DMS 273 treated with DMSO at 0.1 percent for 48 hours (cell line): ENCODE data around the gene MCM3AP.
A peak's percentile ranks its signal among the peaks of the same experiment; 100 is the strongest.
"Not testable (repeated sequence)": the region's sequence is repeated elsewhere in the genome, so short reads cannot be mapped to it uniquely, and the experiment has no call there.

ENCODE experiments used
- DNase-seq: peaks from one replicate; lab custom pipeline; 2025; lab: John Stamatoyannopoulos, UW

MCM3AP gene

DNA sequence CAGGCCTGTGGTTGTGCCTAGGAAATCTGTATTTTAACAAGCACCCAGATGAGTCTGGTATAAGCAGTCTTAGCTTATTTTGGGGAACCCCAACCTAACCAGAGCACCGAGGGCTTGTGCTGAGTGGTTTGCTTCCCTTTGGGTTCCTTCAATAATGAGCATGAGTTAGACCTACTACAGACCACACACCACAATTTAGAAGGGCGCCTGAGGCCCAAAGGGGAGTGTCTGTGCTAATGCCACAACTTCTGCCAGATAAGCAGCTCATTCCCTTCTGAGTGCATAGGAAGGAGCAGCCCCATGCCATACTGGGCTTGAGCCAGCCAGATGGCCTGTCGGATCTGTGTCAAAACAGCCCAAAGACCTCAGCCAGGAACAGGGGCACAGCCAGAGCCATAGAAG lies 41.5 kb downstream of the MCM3AP start:
- DNase-seq: no peak

DNA sequence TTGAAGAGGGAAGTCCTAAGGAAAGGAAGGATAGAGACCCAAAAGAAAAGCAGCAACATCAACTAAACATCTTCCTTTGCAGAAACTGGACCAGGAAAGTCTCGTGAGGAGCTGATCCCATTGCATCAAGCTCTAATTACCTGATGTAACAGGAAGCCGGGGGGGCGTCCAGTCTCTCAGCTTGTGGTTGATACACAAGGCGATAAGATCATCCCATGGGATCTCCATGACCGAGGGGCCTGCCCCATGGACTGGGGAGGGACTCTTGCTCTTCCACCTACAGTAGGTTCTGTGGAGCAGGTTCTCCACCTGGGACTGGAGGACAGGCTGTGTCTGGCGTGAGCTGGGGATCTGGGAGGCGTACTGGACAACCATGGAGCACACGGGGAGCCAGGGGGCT lies 42.1 kb downstream of the MCM3AP start:
- DNase-seq: no peak

DNA sequence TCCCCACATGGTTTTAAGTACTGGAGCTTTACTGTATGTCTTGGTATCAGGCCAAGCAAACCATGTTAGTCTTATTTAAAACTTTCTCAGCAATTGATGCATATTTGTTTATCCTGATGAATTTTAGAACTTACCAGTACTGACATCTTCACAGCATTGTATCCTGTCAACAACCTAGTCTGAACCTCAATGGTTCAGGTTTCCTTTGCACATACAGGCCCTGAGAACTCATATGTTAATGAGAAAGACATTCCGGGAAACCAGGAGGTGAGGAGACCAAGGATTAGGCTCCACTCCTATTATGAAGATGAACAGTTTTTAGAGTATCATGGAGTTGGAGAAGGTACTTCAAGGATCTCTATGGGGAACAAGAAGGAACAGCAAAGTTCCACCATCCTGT lies 43.8 kb downstream of the MCM3AP start:
- DNase-seq: not testable (repeated sequence)

DNA sequence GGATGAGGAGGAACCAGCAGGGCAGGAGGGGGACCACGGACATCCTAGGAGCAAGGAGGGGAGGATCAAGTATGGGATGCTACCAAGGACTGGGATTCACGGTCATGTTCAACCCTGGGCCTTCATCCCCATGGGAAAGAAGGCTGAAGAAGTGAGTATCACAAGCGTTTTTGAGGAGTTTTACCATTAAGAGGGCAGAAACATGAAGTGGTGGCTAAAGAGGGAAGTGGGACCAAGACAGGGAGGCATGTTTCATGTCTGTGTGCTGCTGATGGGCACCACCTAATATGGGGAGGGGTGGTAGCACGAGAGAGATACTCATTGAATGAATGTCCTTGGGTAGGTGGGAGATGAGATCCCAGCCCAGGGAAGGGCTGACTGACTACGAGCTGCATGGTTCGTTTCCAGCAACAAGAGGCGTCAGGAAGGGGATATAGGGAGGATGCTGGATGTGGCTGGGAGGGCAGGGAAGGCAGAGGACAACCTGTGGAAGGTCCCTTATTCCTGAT lies 45.5 kb downstream of the MCM3AP start:
- DNase-seq: no peak

GRCh38 chr21:46237474-46237873 lies 47.9 kb downstream of the MCM3AP start:
- no peak for DNase-seq

- DNase-seq: no peak
Observed at GRCh38 chr21:46234436-46234950, 50.9 kb downstream of the MCM3AP start.

DNA sequence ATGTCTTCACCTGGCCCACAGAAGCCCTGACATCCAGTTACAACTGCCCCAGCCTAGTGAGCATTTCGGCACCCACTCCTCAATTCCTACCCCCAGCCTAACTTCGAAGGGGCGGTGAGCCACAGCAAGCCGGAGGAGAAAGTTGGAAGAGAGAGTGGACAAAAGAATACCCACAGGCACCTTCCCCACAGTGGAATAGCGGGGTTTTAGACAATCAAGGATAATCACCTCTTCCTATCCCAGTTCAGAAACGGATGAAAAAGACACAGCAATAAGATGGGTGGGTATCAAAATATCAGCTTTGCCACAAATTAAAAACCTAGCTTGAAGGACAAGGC lies 55.5 kb downstream of the MCM3AP start:
- DNase-seq: no peak

GRCh38 chr21:46229133-46229922 lies 56.1 kb downstream of the MCM3AP start:
- DNase-seq: no peak

DNA sequence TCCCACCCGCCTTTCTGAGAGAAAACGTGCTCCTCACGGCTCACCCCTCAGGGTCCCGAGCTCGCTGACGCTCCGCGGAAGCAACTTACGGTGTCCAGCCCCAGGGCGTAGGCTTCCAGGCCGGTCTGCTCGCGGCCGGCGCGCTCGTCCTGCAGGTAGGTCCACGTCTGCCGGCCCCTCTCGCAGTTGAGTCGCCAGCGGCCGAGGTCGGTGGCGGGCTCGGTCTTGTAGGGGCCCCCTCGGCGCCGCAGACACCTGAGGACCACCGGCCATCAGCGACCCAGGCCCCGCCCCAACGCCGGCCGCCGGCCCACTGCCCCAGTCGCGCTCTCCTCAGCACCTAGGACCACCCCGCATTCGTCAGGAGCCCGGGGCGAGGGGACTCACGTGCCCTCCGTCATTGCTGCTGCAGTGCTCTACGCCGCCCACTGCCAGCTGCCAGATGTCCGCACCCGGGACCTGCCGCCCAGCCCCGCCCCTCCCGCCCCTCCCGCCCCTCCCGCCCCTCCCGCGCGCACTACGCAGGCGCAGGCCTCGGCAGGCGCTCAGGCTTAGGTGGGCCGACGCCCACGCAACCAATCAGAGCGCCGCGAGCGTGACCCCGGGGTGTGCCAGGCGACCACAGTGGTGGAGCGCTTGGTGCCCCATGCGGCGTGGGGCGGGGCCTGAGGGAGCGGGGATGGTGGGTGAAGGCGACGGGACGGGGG lies 56.9 kb downstream of the MCM3AP start, which contains the start of gene LSS:
TSS of gene LSS (minus strand) at position 430 of the 707 bp plus-strand sequence. CDS start at position 401, 29 bp downstream.
- peak; percentile 92 for DNase-seq

DNA sequence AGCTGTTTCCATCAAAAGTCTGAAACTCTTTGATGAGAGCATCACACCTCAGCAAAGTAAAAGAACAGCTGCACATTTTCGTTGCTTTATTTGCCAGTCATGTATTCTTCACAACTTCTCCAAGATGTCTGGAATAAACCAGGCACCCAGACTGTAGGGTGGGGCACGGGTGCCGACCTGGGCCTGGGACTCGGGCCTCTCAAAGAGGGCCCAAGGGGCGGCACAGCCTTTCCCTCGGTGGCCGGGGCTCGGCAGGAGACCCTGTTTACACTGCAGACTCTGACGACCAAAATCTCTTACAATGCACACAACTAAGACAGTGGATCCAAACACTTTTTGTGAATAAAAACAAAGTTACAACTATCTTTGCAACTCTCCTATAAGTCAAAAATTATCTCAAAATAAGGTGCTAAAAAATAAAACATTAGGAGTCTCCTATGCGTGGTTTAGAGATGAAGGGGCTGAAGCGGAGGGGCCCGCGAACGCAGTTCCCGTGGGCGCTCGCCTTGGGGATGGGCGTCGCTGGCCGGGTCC lies 57.5 kb downstream of the MCM3AP start:
- DNase-seq: no peak

- no peak for DNase-seq
Observed at GRCh38 chr21:46226920-46227599, 58.4 kb downstream of the MCM3AP start.

GRCh38 chr21:46226146-46226545 lies 59.3 kb downstream of the MCM3AP start:
- no peak for DNase-seq

DNA sequence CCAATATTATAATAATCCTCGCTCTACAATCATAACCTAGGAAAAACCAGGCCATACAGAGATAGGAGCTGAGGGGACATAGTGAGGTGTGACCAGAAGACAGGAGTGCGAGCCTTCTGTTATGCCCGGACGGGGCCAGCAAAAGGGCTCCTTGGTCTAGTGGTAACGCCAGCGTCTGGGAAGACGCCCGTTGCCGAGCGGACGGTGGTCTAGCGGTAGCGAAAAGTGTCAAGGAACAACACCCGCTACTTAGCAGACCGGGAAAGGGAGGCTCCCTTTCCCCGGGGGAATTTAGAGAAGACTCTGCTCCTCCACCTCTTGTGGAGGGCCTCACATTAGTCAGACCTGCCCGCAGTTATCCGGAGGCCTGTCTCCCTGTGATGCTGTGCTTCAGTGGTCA lies 61.8 kb downstream of the MCM3AP start:
- DNase-seq: not testable (repeated sequence)

DNA sequence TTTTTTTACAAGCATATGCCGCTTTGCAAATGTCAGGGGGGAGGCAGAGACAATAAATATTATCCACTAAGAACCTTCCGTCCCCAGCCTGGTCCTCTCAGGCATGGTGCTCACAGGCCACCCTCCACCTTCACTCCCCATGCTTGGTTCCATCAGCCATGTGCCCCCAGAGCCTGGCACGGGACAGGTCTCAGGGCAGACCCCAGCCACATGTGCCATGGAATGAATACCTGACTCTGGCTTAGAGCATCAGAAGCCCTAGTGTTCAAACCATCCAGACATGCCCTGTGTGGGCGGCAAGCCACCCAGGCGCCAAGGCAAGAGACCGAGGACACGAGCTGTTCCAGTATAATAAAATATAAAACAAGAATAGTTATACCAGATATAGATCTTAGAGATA lies 62.2 kb downstream of the MCM3AP start:
- DNase-seq: no peak

DNA sequence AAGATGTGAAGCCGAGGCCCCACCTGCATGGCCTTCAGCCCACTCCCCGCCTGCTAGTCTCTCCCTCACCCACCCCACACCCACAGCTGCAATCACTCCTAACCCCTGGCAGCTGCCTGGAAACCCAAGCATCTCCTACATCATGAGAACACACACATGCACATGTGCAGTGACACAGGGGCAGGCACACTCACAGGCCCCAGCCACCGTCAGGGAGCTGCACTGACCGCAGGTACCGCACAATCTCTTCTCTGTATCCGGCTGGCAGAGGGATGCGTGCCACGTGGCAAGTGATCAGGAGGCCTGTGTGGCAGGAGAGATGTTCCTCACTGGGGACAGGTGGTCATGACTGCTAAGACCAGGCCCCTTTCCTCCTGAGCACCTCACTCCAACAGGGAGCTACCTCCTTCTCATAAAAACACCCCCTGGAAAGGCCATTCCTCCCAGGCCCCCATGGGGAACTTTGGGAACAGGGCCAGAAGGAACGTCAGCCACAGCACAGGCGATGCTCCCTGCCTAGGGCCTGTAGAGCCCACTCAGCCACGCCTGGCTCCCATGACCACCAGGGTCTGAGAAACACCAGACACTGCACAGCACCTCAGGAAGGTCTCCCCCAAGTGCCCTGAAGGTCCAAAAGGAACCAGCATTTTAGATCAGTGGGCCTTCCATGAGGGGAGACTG lies 62.8 kb downstream of the MCM3AP start:
- DNase-seq: no peak

DNA sequence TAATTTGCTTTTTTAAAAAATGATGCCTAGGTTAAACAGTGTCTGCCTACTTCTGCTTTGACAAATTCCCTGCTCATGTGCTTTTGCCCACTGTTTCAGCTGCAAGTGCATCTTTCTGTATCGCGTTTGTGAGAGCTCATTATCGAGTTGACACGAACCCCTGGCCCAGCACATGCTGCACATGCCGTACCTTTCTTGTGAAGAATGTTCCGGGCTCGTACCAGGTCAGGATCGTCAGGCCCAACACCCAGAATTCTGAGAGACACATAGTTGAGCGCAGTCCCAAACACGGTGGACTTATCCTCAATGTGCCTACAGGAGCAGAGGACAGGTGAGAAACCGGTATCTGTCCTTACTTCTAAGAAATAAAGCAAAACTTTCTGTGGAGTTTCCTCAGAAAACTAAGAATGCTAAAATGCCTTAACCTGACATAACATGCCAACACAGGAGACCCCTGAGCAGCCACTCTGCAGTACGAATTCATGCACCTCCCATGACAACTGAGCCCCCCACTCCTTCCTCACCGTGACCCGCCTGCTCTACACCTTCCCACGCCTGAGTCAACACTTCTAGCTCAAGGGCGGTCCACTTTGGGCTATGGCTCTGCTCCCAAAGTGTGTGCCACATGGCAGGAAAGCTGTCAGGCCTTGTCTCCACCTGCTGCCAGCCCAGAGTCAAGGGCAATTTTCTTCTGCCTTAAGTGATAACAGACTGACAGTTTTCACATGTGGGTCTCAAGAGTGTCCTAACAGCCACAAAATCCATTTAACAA lies 63.6 kb downstream of the MCM3AP start:
- no peak for DNase-seq

DNA sequence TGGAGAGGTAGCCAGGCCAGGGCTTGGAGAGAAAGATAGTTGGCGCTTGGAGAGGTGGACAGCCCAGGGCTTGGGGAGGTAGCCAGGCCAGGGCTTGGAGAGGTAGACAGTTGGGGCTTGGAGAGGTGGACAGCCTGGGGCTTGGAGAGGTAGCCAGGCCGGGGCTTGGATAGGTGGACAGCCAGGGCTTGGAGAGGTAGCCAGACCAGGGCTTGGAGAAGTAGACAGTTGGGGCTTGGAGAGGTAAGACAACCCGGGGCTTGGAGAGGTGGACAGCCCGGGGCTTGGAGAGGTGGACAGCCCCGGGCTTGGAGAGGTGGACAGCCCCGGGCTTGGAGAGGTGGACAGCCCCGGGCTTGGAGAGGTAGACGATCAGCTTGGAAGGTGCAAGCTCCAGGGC lies 64.6 kb downstream of the MCM3AP start:
- DNase-seq: no peak

DNA sequence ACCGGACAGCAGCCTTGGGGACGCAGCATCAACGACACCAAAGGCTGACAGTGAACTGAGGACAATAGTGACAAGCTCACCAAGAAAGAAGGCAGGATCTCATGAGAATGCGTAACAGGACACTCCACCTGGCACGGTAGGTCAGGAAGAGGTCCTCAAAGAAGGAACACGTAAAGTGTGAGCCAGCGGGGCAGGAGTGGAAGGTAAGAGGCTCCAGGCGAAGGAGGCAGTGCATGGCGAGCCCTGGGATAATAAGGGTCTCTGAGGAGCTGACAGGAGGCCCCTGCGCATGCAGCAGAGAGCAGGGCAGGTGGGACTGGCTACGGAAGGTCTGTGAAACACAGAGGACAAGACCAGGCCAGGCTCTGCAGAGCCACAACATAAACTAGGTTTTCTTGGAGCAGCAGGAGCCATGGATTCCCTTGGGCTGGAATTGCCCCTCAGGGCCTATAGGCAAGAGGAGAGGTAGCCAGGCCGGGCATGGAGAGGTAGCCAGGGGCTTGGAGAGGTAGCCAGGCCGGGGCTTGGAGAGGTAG lies 65.1 kb downstream of the MCM3AP start:
- no peak for DNase-seq

DNA sequence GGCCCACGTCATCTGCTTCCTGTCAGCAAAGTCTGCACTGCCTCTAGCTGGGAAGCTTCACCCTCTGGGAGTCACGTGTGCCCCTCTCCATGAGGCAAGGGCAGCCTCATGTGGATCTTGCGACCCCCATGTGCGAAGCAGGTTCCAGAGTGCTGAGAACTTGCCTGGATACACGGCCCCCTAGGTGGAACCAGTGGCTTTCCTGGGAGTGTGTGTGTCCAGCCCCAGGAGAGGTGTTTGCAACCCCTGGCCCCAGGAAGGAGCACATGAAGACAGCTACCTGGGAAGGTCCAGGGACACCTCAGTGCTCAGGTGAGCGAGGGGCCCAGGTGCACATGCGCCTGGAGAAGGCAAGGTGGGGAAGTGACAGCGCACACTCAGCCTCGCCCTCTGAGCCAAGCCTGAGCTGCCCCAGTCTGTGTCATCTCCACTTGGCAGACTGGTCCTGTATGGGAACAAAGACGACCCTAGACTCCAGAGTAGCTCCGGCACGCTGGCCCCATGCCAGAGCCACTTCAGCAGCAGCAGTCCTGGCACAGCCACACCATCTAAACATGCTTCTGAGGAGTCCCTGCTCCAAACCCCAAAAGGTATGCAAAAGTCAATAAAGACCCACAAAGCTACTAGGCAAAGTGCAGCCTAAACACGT lies 65.7 kb downstream of the MCM3AP start:
- no peak for DNase-seq
